Lung (tissue), 12 donors: ENCODE results near the gene ZNF202. TPM values are rescaled to one million over a fixed set of nuclear protein-coding genes. Genes with fewer than 3 reads are reported as not detected.

Source experiments
- ATAC-seq: fragments of 200-7000 bp; cut with Tn5 transposase; one replicate; pipeline ENCODE4 v1.9.1; 2020; ENCODE audit warnings: moderate number of reproducible peaks; ENCODE audit not compliant: insufficient read depth, low FRiP score
- DNase-seq, 3 donors: peaks; one replicate each; pipeline ENCODE4 v3.0.0-alpha.2; 2013 to 2017
- H3K27ac ChIP-seq, 2 donors: one replicate each; pipeline ENCODE4 v1.5.1; 2013; ENCODE audit warnings: mild to moderate bottlenecking in 2 of 2, moderate library complexity in 2 of 2, control low read depth in 1 of 2, inconsistent platforms in 1 of 2, low read depth in 1 of 2, low read length in 1 of 2
- H3K27me3 ChIP-seq, 3 donors: one replicate each; pipeline ENCODE4 v1.5.1; 2013; ENCODE audit warnings: low read length in 2 of 3; ENCODE audit not compliant: control insufficient read depth in 3 of 3, insufficient read depth in 3 of 3
- H3K36me3 ChIP-seq, 4 donors: one replicate each; pipeline ENCODE4 v1.5.1; 2013; ENCODE audit warnings: low read length in 4 of 4, mild to moderate bottlenecking in 1 of 4, moderate library complexity in 1 of 4; ENCODE audit not compliant: control insufficient read depth in 4 of 4, insufficient read depth in 4 of 4
- H3K4me1 ChIP-seq, 5 donors: one replicate each; pipeline ENCODE4 v1.5.1; 2013; ENCODE audit warnings: low read length in 5 of 5, mild to moderate bottlenecking in 2 of 5, moderate library complexity in 1 of 5; ENCODE audit not compliant: control insufficient read depth in 5 of 5, insufficient read depth in 5 of 5
- H3K4me3 ChIP-seq: one replicate; pipeline ENCODE4 v1.5.1; 2013; ENCODE audit warnings: mild to moderate bottlenecking, control low read depth, moderate library complexity
- H3K9ac ChIP-seq, 2 donors: one replicate each; pipeline ENCODE4 v1.5.1; 2013; ENCODE audit warnings: low read length in 2 of 2, control low read depth in 1 of 2; ENCODE audit not compliant: insufficient read depth in 1 of 2
- H3K9me3 ChIP-seq, 4 donors: one replicate each; pipeline ENCODE4 v1.5.1; 2013; ENCODE audit warnings: low read length in 3 of 4, mild to moderate bottlenecking in 1 of 4, moderate library complexity in 1 of 4; ENCODE audit not compliant: control insufficient read depth in 4 of 4, insufficient read depth in 3 of 4
- WGBS, 2 donors: extraction: QIAGEN DNeasy Blood & Tissue Kit; methylation state at CpG; one replicate each; pipeline ENCODE4 v1.1.7; 2013; 5-methylcytosine and 5-hydroxymethylcytosine counted together
- polyA plus RNA-seq, 2 donors: library from polyadenylated mRNA; stranded (reverse); fragments of 200-250 nt; gene quantifications; one replicate each; pipeline ENCODE4 v1.2.1, GENCODE V29; 2013
- total RNA-seq, 2 donors: library from RNA; depleted of rRNA in 1 of 2; stranded (reverse); fragments of >200 nt in 1 of 2; gene quantifications; one replicate each; pipeline ENCODE4 v1.2.1, GENCODE V29; 2014 to 2021
- TF ChIP-seq, protein P1 (sequence below): IDR thresholded peaks from 2 replicates; pipeline ENCODE4 v1.5.1; 2012; ENCODE audit warnings: mild to moderate bottlenecking; ENCODE audit errors: control extremely low read depth, extremely low read depth
- donor health status: control.
- donor health status: control.
- donor health status: Bipolar disorder and iron deficiency.
- donor health status: healthy.
- donor health status: DM: yes; HTN: yes; CAD: no.

Gene ZNF202
- total and polyA plus RNA-seq, 4 donors, result 6.7 to 10.8 (median 9.0) TPM

DNA sequence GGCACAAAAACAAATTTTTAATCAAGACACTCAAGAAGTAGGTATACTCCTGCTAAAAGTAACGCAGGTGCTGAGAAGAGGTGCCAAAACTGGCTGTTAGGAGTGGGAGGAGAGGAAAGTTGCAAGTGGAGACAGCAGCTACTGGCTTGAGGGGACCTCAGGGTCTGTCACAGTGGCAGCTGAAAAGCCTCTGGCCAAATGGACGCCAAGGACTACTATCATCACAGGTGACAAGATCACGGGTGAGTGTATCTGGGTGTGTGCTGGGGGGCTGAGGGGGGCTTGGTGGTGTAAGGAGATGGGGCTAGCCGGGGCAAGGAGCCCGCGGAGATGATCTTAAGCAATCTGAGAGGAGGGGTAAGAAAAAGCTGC, 687 bp downstream of the ZNF202 start:
- Histone ChIP-seq H3K9me3 (no peaks in the 10 kb centered on the region), H3K4me3 (peak overlapping the region; percentile 92), H3K27ac (peak overlapping the region; percentile 59 to 84), H3K4me1 (peaks cover 0 to 21% (median 7%) of the 10 kb centered on the region in 5 donors), H3K9ac (peak overlapping the region; percentile 66 to 79), H3K27me3 (peaks cover 0 to 9% (median 0%) of the 10 kb centered on the region in 3 donors), H3K36me3 (peaks cover 2 to 22% (median 5%) of the 10 kb centered on the region in 4 donors)
- WGBS, 2 donors, result 2 to 3% methylated on average over 6 of the region's 6 CpGs
- no peak for ATAC-seq
- TF ChIP-seq, protein P1, sequence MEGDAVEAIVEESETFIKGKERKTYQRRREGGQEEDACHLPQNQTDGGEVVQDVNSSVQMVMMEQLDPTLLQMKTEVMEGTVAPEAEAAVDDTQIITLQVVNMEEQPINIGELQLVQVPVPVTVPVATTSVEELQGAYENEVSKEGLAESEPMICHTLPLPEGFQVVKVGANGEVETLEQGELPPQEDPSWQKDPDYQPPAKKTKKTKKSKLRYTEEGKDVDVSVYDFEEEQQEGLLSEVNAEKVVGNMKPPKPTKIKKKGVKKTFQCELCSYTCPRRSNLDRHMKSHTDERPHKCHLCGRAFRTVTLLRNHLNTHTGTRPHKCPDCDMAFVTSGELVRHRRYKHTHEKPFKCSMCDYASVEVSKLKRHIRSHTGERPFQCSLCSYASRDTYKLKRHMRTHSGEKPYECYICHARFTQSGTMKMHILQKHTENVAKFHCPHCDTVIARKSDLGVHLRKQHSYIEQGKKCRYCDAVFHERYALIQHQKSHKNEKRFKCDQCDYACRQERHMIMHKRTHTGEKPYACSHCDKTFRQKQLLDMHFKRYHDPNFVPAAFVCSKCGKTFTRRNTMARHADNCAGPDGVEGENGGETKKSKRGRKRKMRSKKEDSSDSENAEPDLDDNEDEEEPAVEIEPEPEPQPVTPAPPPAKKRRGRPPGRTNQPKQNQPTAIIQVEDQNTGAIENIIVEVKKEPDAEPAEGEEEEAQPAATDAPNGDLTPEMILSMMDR, result no peak
- peak in 1 of 3 donors; percentile 16 for DNase-seq

DNA sequence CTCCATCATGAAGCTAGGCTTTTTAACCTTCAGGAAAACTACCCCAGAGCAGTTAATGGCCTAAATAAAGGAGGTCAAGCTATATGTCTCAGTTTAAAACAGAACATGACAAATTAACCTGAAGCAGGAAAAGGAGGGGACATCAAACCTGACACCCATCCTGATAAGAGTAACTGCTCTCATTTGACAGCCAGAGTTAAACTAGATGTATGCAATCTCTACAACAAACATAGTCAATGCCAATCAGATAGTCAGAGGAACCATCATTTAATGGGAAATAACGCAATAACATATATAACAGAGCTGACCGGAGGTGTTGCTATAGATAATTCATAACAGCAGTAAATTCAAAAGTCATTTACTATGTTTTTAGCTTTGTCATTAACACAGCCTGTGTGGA, 3.1 kb downstream of the ZNF202 start:
- no peak for DNase-seq
- WGBS, 2 donors, result 51 to 97% methylated on average over 2 of the region's 2 CpGs
- no peak overlapping the region for H3K27ac ChIP-seq
- peaks cover 0 to 21% (median 7%) of the 10 kb centered on the region in 5 donors for H3K4me1 ChIP-seq
- no peaks in the 10 kb centered on the region for H3K27me3 ChIP-seq
- H3K9ac ChIP-seq, result no peak overlapping the region
- no peak overlapping the region for H3K4me3 ChIP-seq
- TF ChIP-seq, protein P1, result no peak
- ATAC-seq, result no peak
- no peaks in the 10 kb centered on the region for H3K9me3 ChIP-seq
- peaks cover 7 to 22% (median 11%) of the 10 kb centered on the region in 4 donors for H3K36me3 ChIP-seq

DNA sequence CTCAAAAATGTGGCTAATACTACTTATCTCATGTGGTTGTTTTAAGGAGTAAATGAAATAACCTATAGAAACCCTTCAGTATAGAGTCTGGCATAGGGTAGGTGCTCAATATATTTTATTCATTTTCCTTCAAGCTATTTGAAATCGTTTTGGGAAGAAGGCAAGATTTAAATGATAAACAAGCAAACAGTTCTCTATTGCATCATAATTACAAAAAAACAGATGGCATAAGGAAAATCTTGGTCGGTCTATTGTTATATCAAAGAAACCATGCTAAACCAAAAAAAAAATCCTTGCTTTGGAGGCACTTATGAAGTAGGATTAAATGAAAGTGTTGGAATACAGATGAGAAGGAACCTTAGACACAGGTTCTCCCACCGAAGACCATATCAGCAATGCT, 4.7 kb downstream of the ZNF202 start:
- Histone ChIP-seq H3K9ac (no peak overlapping the region), H3K4me1 (peaks cover 0 to 11% (median 4%) of the 10 kb centered on the region in 5 donors), H3K9me3 (no peaks in the 10 kb centered on the region), H3K4me3 (no peak overlapping the region), H3K27ac (no peak overlapping the region), H3K27me3 (no peaks in the 10 kb centered on the region), H3K36me3 (peaks cover 7 to 22% (median 12%) of the 10 kb centered on the region in 4 donors)
- ATAC-seq, result no peak
- 87 to 89% methylated on average over 3 of the region's 3 CpGs for WGBS, 2 donors
- TF ChIP-seq, protein P1, result no peak
- DNase-seq, result no peak

DNA sequence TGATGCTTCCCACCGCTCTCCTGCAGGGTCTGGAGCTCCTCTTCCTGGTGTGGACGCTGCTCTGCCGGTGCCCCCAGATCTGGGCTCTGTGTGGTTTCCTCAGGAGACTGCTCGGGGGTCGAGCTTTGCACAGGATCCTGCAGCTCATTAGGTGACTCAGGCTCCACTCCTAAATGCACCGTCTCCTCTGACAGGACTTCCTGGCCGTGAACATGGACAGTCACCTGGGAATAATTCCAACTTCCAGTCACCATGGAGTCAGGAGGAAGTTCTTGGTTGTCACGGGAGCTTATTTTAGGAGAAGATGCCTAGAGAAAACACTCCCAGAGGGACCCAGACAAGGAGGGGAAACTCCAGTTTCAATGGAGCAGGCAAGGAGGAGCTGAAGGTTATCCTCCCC, 11.9 kb downstream of the ZNF202 start:
- DNase-seq (no peak), ATAC-seq (no peak)
- no peak overlapping the region for H3K4me3 ChIP-seq
- no peaks in the 10 kb centered on the region for H3K4me1 ChIP-seq
- no peak overlapping the region for H3K27ac ChIP-seq
- TF ChIP-seq, protein P1, result no peak
- WGBS, 2 donors, result 90 to 93% methylated on average over 8 of the region's 8 CpGs
- no peak overlapping the region for H3K9ac ChIP-seq
- peaks cover 44 to 55% (median 45%) of the 10 kb centered on the region in 4 donors for H3K36me3 ChIP-seq
- H3K9me3 ChIP-seq, result peaks cover 0 to 11% (median 0%) of the 10 kb centered on the region in 4 donors
- no peaks in the 10 kb centered on the region for H3K27me3 ChIP-seq
